Mesenchymal stem cell (in vitro differentiated cells and primary cell): Measurements from ENCODE around the gene SYNGR4.

Experiments used
- DNase-seq: peaks from one replicate; pipeline ENCODE4 v3.0.0-alpha.2; 2013
- H2AFZ ChIP-seq: one replicate; pipeline ENCODE4 v1.6.1; 2013; ENCODE audit warnings: low read depth, mild to moderate bottlenecking, control low read depth, inconsistent platforms, low read length, moderate library complexity
- H2AK5ac ChIP-seq: 2 replicates; pipeline ENCODE4 v1.6.1; 2013; ENCODE audit warnings: low read length, moderate library complexity, mild to moderate bottlenecking, inconsistent platforms; ENCODE audit not compliant: severe bottlenecking
- H2BK120ac ChIP-seq: one replicate; pipeline ENCODE4 v1.6.1; 2013; ENCODE audit warnings: low read depth, mild to moderate bottlenecking, inconsistent platforms, low read length, moderate library complexity
- H2BK12ac ChIP-seq, 2 experiments: one replicate each; pipeline ENCODE4 v1.6.1; 2013; ENCODE audit warnings: inconsistent platforms in 2 of 2, low read length in 2 of 2, mild to moderate bottlenecking in 2 of 2, moderate library complexity in 2 of 2, control low read depth in 1 of 2
- H2BK15ac ChIP-seq: one replicate; pipeline ENCODE4 v1.6.1; 2013; ENCODE audit warnings: mild to moderate bottlenecking, low read depth, inconsistent platforms; ENCODE audit not compliant: poor library complexity, severe bottlenecking
- H2BK5ac ChIP-seq: 2 replicates; pipeline ENCODE4 v1.6.1; 2013; ENCODE audit warnings: low read depth, mild to moderate bottlenecking, low read length, control low read depth, inconsistent platforms; ENCODE audit not compliant: poor library complexity, severe bottlenecking
- H3K14ac ChIP-seq, 2 experiments: one replicate each; pipeline ENCODE4 v1.6.1; 2013; ENCODE audit warnings: inconsistent platforms in 2 of 2, low read length in 2 of 2, control low read depth in 1 of 2, mild to moderate bottlenecking in 1 of 2, moderate library complexity in 1 of 2
- H3K18ac ChIP-seq, 2 experiments: one replicate each; pipeline ENCODE4 v1.6.1; 2013; ENCODE audit warnings: inconsistent platforms in 2 of 2, low read length in 2 of 2, control low read depth in 1 of 2, low read depth in 1 of 2, mild to moderate bottlenecking in 1 of 2
- H3K23ac ChIP-seq, 2 experiments: one replicate each; pipeline ENCODE4 v1.6.1; 2013; ENCODE audit warnings: inconsistent platforms in 2 of 2, low read length in 2 of 2, mild to moderate bottlenecking in 2 of 2, moderate library complexity in 2 of 2, control low read depth in 1 of 2
- H3K27ac ChIP-seq: 2 replicates; pipeline ENCODE4 v1.5.1; 2013; ENCODE audit warnings: mild to moderate bottlenecking, moderate library complexity, low read length, control low read depth, inconsistent platforms; ENCODE audit not compliant: poor library complexity, severe bottlenecking
- H3K27me3 ChIP-seq, 2 experiments: 2 replicates each; pipeline versions ENCODE4 v1.6.1 to v1.7.0; 2013; ENCODE audit warnings: low read length in 2 of 2, mild to moderate bottlenecking in 2 of 2, moderate library complexity in 2 of 2, control low read depth in 1 of 2, inconsistent platforms in 1 of 2; ENCODE audit not compliant: control insufficient read depth in 1 of 2, insufficient read depth in 1 of 2
- H3K36me3 ChIP-seq, 2 experiments: 2 replicates each; pipeline versions ENCODE4 v1.6.1 to v1.7.0; 2013; ENCODE audit warnings: low read length in 2 of 2, control low read depth in 1 of 2, inconsistent platforms in 1 of 2, low read depth in 1 of 2, mild to moderate bottlenecking in 1 of 2; ENCODE audit not compliant: insufficient read depth in 2 of 2, control insufficient read depth in 1 of 2
- H3K4ac ChIP-seq, 2 experiments: one replicate each; pipeline ENCODE4 v1.6.1; 2013; ENCODE audit warnings: inconsistent platforms in 2 of 2, low read length in 2 of 2, mild to moderate bottlenecking in 2 of 2, moderate library complexity in 2 of 2, control low read depth in 1 of 2, low read depth in 1 of 2
- H3K4me1 ChIP-seq: 2 replicates; pipeline ENCODE4 v1.6.1; 2013; ENCODE audit warnings: low read depth, low read length, control low read depth; ENCODE audit not compliant: control insufficient read depth, insufficient read depth
- H3K4me2 ChIP-seq: 2 replicates; pipeline ENCODE4 v1.6.1; 2013; ENCODE audit warnings: low read length, mild to moderate bottlenecking, inconsistent platforms; ENCODE audit not compliant: poor library complexity, severe bottlenecking
- H3K4me3 ChIP-seq, 2 experiments: 2 replicates each; pipeline versions ENCODE4 v1.5.1 to v1.7.0; 2013; ENCODE audit warnings: low read length in 2 of 2, mild to moderate bottlenecking in 2 of 2, control low read depth in 1 of 2, low read depth in 1 of 2; ENCODE audit not compliant: insufficient read depth in 1 of 2
- H3K79me1 ChIP-seq: replicated peaks from 2 replicates; pipeline ENCODE4 v1.6.1; 2013; ENCODE audit warnings: mild to moderate bottlenecking, control low read depth, low read length, inconsistent platforms; ENCODE audit not compliant: poor library complexity, severe bottlenecking
- H3K9ac ChIP-seq: 2 replicates; pipeline ENCODE4 v1.7.0; 2013; ENCODE audit warnings: mild to moderate bottlenecking, low read length, moderate library complexity
- H3K9me3 ChIP-seq: 2 replicates; pipeline ENCODE4 v1.7.0; 2013; ENCODE audit warnings: mild to moderate bottlenecking, low read length; ENCODE audit not compliant: control insufficient read depth
- H4K8ac ChIP-seq: one replicate; pipeline ENCODE4 v1.6.1; 2013; ENCODE audit warnings: inconsistent platforms, mild to moderate bottlenecking, low read length, moderate library complexity
- H4K91ac ChIP-seq: one replicate; pipeline ENCODE4 v1.6.1; 2013; ENCODE audit warnings: mild to moderate bottlenecking, low read length, inconsistent platforms
- WGBS: methylation state at CpG from one replicate; pipeline ENCODE4 v1.1.7; 2013; ENCODE audit warnings: mixed read lengths; 5-methylcytosine and 5-hydroxymethylcytosine counted together

The SYNGR4 gene

DNA sequence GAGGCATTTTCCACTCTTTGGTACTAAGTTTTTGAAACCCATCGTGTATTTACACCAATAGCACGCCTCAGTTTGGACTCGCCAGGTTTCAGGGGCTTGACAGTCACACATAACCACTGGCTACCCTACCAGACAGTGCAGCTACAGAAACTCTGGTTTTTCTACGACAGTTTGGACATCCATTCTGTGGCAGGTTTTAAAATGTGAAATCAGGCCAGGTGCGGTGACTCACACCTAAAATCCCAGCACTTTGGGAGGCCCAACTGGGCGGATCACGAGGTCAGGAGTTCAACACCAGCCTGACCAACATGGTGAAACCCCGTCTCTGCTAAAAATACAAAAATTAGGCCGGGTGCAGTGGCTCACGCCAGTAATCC lies 14.0 kb downstream of the SYNGR4 start:
- Histone ChIP-seq H2AFZ (no peak overlapping the region), H3K4me2 (no peak overlapping the region), H2BK5ac (no peak overlapping the region), H3K4me1 (no peaks in the 10 kb centered on the region), H3K14ac (no peak overlapping the region), H2AK5ac (no peak overlapping the region), H3K4me3 (no peak overlapping the region), H3K23ac (no peak overlapping the region), H3K9ac (no peak overlapping the region), H2BK12ac (no peak overlapping the region), H2BK15ac (no peak overlapping the region), H3K4ac (no peak overlapping the region), H4K8ac (no peak overlapping the region), H3K18ac (no peak overlapping the region), H3K9me3 (no peaks in the 10 kb centered on the region), H3K79me1 (peaks cover 8% of the 10 kb centered on the region), H3K27ac (no peak overlapping the region), H3K27me3 (no peaks in the 10 kb centered on the region), H4K91ac (no peak overlapping the region), H2BK120ac (no peak overlapping the region), H3K36me3 (peaks cover 22 to 27% of the 10 kb centered on the region in 2 experiments)
- WGBS = 94% methylated on average over 10 of the region's 10 CpGs
- DNase-seq = no peak

DNA sequence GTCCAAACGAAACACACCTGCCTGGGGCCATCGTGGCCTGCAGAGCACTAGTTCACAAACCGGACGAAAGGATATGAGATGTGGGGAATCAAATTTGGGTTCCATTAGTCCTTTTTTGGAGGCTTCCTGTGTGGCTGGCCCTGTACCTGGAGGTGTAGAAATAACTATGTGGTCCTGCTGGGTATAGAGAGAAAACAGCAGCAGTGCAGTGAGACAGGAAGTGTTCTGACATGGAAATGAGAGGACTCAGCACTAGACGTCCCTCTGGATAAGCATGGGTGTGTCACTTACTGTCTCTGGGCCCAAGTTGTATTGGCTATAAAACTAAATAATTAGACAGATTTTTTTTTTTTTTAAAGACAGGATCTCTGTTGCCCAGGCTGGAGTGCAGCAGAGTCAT lies 14.9 kb downstream of the SYNGR4 start:
- H3K4me3 ChIP-seq = no peak overlapping the region
- H3K18ac ChIP-seq = no peak overlapping the region
- no peak overlapping the region for H3K14ac ChIP-seq
- no peaks in the 10 kb centered on the region for H3K27me3 ChIP-seq
- H3K36me3 ChIP-seq = peaks cover 31 to 35% of the 10 kb centered on the region in 2 experiments
- no peak overlapping the region for H3K27ac ChIP-seq
- WGBS = 96% methylated on average over 4 of the region's 5 CpGs
- no peak overlapping the region for H2BK120ac ChIP-seq
- no peak overlapping the region for H2AFZ ChIP-seq
- H3K4ac ChIP-seq = no peak overlapping the region
- no peak overlapping the region for H4K8ac ChIP-seq
- no peaks in the 10 kb centered on the region for H3K4me1 ChIP-seq
- H2BK5ac ChIP-seq = no peak overlapping the region
- no peaks in the 10 kb centered on the region for H3K9me3 ChIP-seq
- no peak overlapping the region for H4K91ac ChIP-seq
- no peak overlapping the region for H2BK15ac ChIP-seq
- H2BK12ac ChIP-seq = no peak overlapping the region
- no peak overlapping the region for H3K4me2 ChIP-seq
- H2AK5ac ChIP-seq = no peak overlapping the region
- peaks cover 12% of the 10 kb centered on the region for H3K79me1 ChIP-seq
- H3K23ac ChIP-seq = no peak overlapping the region
- H3K9ac ChIP-seq = no peak overlapping the region
- no peak for DNase-seq

DNA sequence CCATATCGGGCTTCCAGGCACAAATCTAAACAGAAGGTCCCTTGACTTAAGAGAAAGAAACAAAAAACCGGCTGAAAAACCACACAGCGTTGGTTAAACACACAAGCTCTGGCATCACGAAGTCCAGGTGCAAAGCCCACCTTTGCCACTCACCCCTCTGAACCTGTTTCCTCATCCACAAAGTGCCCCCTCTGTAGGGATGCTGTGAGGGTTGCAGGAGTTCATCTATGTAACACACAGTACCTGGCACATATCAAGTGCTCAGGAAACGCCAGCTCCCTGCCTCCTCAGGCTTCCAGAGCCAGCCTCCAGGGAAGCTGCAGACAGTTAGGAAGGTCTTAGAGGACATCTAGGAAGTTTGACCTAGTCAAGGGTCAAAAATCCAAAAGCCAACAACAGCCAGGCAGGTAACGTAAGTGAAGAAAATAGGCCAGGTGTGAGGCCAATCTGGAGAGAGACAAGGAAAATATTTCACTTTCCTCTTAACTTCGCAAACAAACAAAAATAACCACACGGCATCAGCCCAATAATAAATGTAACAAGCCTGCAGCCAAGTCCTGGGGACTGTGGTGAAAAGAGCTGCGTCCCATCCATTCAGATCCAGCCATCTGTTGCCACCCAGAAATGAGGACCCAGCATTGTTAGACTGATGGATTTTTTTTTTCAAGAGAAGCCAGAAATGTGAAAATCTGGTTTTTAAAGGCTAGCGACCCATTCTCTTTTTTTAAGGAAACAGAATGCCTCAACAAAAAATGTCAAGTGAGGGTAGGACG lies 17.2 kb downstream of the SYNGR4 start:
- H2AK5ac ChIP-seq = no peak overlapping the region
- H3K4me1 ChIP-seq = no peaks in the 10 kb centered on the region
- H3K27me3 ChIP-seq = no peaks in the 10 kb centered on the region
- no peak overlapping the region for H3K27ac ChIP-seq
- WGBS = 100% methylated on average over 8 of the region's 11 CpGs
- DNase-seq = no peak
- H3K36me3 ChIP-seq = peaks cover 54 to 58% of the 10 kb centered on the region in 2 experiments
- H3K23ac ChIP-seq = no peak overlapping the region
- no peak overlapping the region for H3K4me3 ChIP-seq
- peaks cover 25% of the 10 kb centered on the region for H3K79me1 ChIP-seq
- H2BK12ac ChIP-seq = no peak overlapping the region
- no peak overlapping the region for H4K8ac ChIP-seq
- no peak overlapping the region for H2BK5ac ChIP-seq
- no peak overlapping the region for H3K18ac ChIP-seq
- no peaks in the 10 kb centered on the region for H3K9me3 ChIP-seq
- H4K91ac ChIP-seq = no peak overlapping the region
- H2BK15ac ChIP-seq = no peak overlapping the region
- no peak overlapping the region for H2AFZ ChIP-seq
- H3K4ac ChIP-seq = no peak overlapping the region
- no peak overlapping the region for H3K4me2 ChIP-seq
- H3K9ac ChIP-seq = no peak overlapping the region
- H2BK120ac ChIP-seq = no peak overlapping the region
- H3K14ac ChIP-seq = no peak overlapping the region

GRCh38 chr19:48382286-48382685 lies 18.1 kb downstream of the SYNGR4 start:
- Histone ChIP-seq H2BK12ac (no peak overlapping the region), H3K79me1 (peaks cover 32% of the 10 kb centered on the region), H3K4me1 (no peaks in the 10 kb centered on the region), H2AFZ (no peak overlapping the region), H4K91ac (no peak overlapping the region), H3K4ac (no peak overlapping the region), H3K4me3 (no peak overlapping the region), H3K4me2 (no peak overlapping the region), H3K23ac (no peak overlapping the region), H3K14ac (no peak overlapping the region), H3K27ac (no peak overlapping the region), H3K36me3 (peaks cover 63 to 67% of the 10 kb centered on the region in 2 experiments), H4K8ac (no peak overlapping the region), H3K9ac (no peak overlapping the region), H3K9me3 (no peaks in the 10 kb centered on the region), H2BK5ac (no peak overlapping the region), H2AK5ac (no peak overlapping the region), H3K27me3 (no peaks in the 10 kb centered on the region), H3K18ac (no peak overlapping the region), H2BK15ac (no peak overlapping the region), H2BK120ac (no peak overlapping the region)
- no peak for DNase-seq
- WGBS = 98% methylated on average over 8 of the region's 8 CpGs
